Upper lobe of left lung (tissue), 6 donors: ENCODE data around the gene HDGFL2. TPM values are rescaled to one million over a fixed set of nuclear protein-coding genes. Genes with fewer than 3 reads are reported as not detected.

Experiments used
- ATAC-seq, 2 donors: fragments of 200-7000 bp; cut with Tn5 transposase; one replicate each; pipeline ENCODE4 v1.9.1; 2022; ENCODE audit warnings: mild to moderate bottlenecking in 2 of 2, moderate library complexity in 2 of 2; ENCODE audit not compliant: low FRiP score in 2 of 2
- DNase-seq, 2 donors: peaks; one replicate each; pipeline ENCODE4 v3.0.0-alpha.2; 2019 to 2020
- H3K27ac ChIP-seq, 4 donors: fragments of 200-600 bp; sonication (generic); one replicate each; pipeline ENCODE4 v1.5.1; 2016 to 2019
- H3K27me3 ChIP-seq, 4 donors: fragments of 200-600 bp; sonication (generic); one replicate each; pipeline ENCODE4 v1.5.1; 2017 to 2019
- H3K36me3 ChIP-seq, 4 donors: fragments of 200-600 bp; sonication (generic); one replicate each; pipeline ENCODE4 v1.5.1; 2016 to 2019
- H3K4me1 ChIP-seq, 4 donors: fragments of 200-600 bp; sonication (generic); one replicate each; pipeline ENCODE4 v1.5.1; 2018 to 2019
- H3K4me3 ChIP-seq, 4 donors: fragments of 200-600 bp; sonication (generic); one replicate each; pipeline ENCODE4 v1.5.1; 2017 to 2019; ENCODE audit warnings: mild to moderate bottlenecking in 2 of 4, moderate library complexity in 1 of 4
- H3K9me3 ChIP-seq, 4 donors: fragments of 200-600 bp; sonication (generic); one replicate each; pipeline ENCODE4 v1.5.1; 2018 to 2019
- CTCF ChIP-seq, 6 experiments: fragments of 450-650 bp in 4 of 6; fragments of 200-600 bp in 2 of 6; sonication (generic) in 2 of 6; IDR thresholded peaks; one replicate each; pipeline ENCODE4 v1.5.1; 2016 to 2019; ENCODE audit warnings: antibody characterized with exemption in 6 of 6
- EP300 ChIP-seq, 4 donors: sonication (generic); formaldehyde crosslinking; IDR thresholded peaks; one replicate each; pipeline ENCODE4 v1.5.1; 2017; ENCODE audit warnings: antibody characterized with exemption in 4 of 4, control low read depth in 2 of 4
- POLR2A ChIP-seq, 4 donors: fragments of 450-650 bp; IDR thresholded peaks; one replicate each; pipeline ENCODE4 v1.5.1; 2016 to 2017; ENCODE audit warnings: antibody characterized with exemption in 4 of 4, mild to moderate bottlenecking in 2 of 4
- POLR2AphosphoS5 ChIP-seq, 2 donors: sonication (generic); formaldehyde crosslinking; IDR thresholded peaks; one replicate each; pipeline ENCODE4 v1.5.1; 2017; ENCODE audit warnings: antibody characterized with exemption in 2 of 2
- WGBS, 2 donors: methylation state at CpG; one replicate each; pipeline ENCODE4 v1.1.5; 2017 to 2018; 5-methylcytosine and 5-hydroxymethylcytosine counted together
- total RNA-seq, 6 donors: library from RNA; depleted of rRNA in 4 of 6; stranded (reverse); fragments of >200 nt in 4 of 6; gene quantifications; one replicate each; pipeline versions ENCODE4 v1.1.0 to v1.2.1, GENCODE V29; 2016 to 2021
- donor health status: DM: no; HTN: no; CAD: no; lungs with moderate emphysema.
- donor health status: DM: no; HTN: yes; CAD: no; lungs with severe emphysema.

The HDGFL2 gene
- total RNA-seq, 6 donors from 2014 or later = 23.9 to 71.2 (median 37.6) TPM

GRCh38 chr19:4517451-4518057, 45.5 kb downstream of the HDGFL2 start:
- ATAC-seq (no peak), DNase-seq (peak in 1 of 2 donors; percentile 75)
- no peak overlapping the region for H3K4me3 ChIP-seq
- no peaks in the 10 kb centered on the region for H3K4me1 ChIP-seq
- TF ChIP-seq EP300 (IDR thresholded peaks at IDR 0.05) (no peak), POLR2AphosphoS5 (IDR thresholded peaks at IDR 0.05) (no peak), CTCF (IDR thresholded peaks at IDR 0.05) (no peak), POLR2A (IDR thresholded peaks at IDR 0.05) (no peak)
- WGBS, 2 donors = 72 to 85% methylated on average over 10 to 17 of the region's 24 CpGs
- no peaks in the 10 kb centered on the region for H3K27me3 ChIP-seq
- no peak overlapping the region for H3K27ac ChIP-seq
- no peaks in the 10 kb centered on the region for H3K36me3 ChIP-seq
- H3K9me3 ChIP-seq = no peaks in the 10 kb centered on the region

DNA sequence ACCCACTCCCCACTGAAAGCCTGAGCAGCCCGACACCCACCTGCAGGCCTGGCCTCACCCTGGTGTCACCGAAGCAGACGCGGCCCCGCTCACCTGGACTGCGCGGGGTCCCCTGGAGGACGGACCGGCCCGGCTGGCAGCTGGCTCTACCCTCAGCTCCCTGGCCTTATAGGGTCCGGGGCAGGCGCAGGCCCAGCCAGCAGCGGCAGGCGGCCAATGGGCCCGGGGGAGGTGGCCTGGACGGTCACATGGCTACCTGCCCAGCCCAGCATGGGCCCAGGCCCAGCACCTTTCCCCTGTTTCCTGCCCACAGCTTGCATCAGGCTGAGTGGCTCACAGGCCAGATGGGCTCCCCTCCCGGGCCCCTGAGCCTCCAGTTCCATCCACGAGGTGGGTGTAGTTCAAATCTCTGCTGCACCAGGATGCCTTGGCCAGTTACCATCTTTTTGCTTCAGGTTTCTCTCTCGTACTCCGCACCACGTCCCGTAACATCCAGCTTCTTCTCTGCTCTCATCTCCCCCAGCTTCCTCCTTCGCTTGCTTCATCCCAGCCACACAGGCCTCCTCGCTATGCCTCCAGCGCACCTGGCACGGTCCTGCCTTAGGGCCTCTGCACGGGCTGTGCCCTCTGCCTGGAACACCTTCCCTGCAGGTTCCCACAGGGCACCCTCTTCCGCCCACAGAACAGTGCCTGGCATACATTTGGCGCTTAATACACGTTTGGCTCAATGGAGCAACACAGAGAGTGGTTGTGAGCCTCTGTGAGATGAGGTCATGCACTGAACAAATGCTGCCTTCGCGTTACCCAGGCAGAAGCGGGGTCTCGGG, 46.5 kb downstream of the HDGFL2 start, which contains the start of gene PLIN4:
Gene PLIN4 (minus strand): TSS at position 142 of the 827 bp plus-strand sequence. CDS start 214 bp downstream, outside the sequence.
- H3K4me3 ChIP-seq = no peak within 1 kb of the TSS
- H3K4me1 ChIP-seq = no peaks in the 10 kb centered on the region
- peak; percentile 23 to 31 for ATAC-seq
- DNase-seq = peak in 1 of 2 donors; percentile 83
- H3K27ac ChIP-seq = no peak within 1 kb of the TSS
- no peaks in the 10 kb centered on the region for H3K27me3 ChIP-seq
- WGBS, 2 donors = 77 to 78% methylated on average over 18 to 19 of the region's 34 CpGs
- TF ChIP-seq POLR2AphosphoS5 (IDR thresholded peaks at IDR 0.05) (no peak), EP300 (IDR thresholded peaks at IDR 0.05) (no peak)
- H3K36me3 ChIP-seq = no peaks in the 10 kb centered on the region
- no peaks in the 10 kb centered on the region for H3K9me3 ChIP-seq

GRCh38 chr19:4519172-4519496, 47.0 kb downstream of the HDGFL2 start:
- H3K27me3 ChIP-seq = no peaks in the 10 kb centered on the region
- whole genome bisulfite sequencing, 2 donors = 94 to 100% methylated on average over 3 to 6 of the region's 6 CpGs
- ATAC-seq (no peak), DNase-seq (no peak)
- H3K27ac ChIP-seq = no peak overlapping the region
- H3K36me3 ChIP-seq = no peaks in the 10 kb centered on the region
- no peaks in the 10 kb centered on the region for H3K9me3 ChIP-seq
- TF ChIP-seq POLR2AphosphoS5 (IDR thresholded peaks at IDR 0.05) = no peak
- no peak for TF ChIP-seq EP300 (IDR thresholded peaks at IDR 0.05)
- TF ChIP-seq POLR2A (IDR thresholded peaks at IDR 0.05) = no peak
- TF ChIP-seq CTCF (IDR thresholded peaks at IDR 0.05) = no peak
- no peaks in the 10 kb centered on the region for H3K4me1 ChIP-seq
- no peak overlapping the region for H3K4me3 ChIP-seq

DNA sequence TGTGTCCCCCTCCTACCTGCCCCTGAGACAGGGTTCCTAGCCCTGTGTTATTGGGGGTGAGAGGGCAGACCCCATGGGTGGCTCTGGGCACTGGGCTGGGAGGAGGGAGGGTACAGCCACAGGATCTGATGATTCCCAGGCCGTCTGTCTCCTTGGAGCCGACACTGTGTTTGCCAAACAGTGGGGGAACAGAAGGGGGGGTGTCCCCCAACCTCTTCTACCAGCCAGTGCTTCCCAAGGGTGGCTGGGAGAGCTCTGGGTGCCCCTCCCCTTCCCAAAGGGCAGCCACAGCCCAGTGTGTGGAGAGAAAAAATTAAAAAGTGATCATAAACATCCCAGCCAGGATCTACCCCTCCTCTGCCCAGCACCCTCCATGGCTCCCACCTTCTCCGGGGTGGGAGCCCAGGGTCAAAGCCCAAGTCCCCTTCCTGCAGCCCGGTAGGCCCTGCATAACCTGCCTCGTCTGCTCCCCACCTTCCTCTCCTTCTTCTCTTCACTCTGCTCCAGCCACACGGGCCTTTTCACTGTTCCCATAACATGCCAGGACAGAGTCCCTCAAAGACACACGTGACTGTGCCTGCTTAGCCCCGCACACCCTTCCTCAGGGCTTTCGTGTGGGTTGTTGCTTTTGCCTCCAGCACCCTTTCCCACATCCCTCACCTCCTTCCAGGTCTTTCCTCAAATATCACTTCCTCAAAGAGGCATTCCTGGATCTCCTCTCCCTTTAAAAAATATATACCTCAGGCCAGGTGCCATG, 47.6 kb downstream of the HDGFL2 start:
- no peak overlapping the region for H3K27ac ChIP-seq
- DNase-seq (no peak), ATAC-seq (no peak)
- H3K4me1 ChIP-seq = no peaks in the 10 kb centered on the region
- WGBS, 2 donors = 71 to 74% methylated on average over 7 to 9 of the region's 9 CpGs
- H3K9me3 ChIP-seq = no peaks in the 10 kb centered on the region
- no peak overlapping the region for H3K4me3 ChIP-seq
- no peaks in the 10 kb centered on the region for H3K36me3 ChIP-seq
- no peaks in the 10 kb centered on the region for H3K27me3 ChIP-seq
- TF ChIP-seq CTCF (IDR thresholded peaks at IDR 0.05) = no peak
- TF ChIP-seq EP300 (IDR thresholded peaks at IDR 0.05) = no peak
- no peak for TF ChIP-seq POLR2AphosphoS5 (IDR thresholded peaks at IDR 0.05)
- TF ChIP-seq POLR2A (IDR thresholded peaks at IDR 0.05) = no peak
